Measurements from ENCODE around the gene KAT7.

KAT7 gene

DNA sequence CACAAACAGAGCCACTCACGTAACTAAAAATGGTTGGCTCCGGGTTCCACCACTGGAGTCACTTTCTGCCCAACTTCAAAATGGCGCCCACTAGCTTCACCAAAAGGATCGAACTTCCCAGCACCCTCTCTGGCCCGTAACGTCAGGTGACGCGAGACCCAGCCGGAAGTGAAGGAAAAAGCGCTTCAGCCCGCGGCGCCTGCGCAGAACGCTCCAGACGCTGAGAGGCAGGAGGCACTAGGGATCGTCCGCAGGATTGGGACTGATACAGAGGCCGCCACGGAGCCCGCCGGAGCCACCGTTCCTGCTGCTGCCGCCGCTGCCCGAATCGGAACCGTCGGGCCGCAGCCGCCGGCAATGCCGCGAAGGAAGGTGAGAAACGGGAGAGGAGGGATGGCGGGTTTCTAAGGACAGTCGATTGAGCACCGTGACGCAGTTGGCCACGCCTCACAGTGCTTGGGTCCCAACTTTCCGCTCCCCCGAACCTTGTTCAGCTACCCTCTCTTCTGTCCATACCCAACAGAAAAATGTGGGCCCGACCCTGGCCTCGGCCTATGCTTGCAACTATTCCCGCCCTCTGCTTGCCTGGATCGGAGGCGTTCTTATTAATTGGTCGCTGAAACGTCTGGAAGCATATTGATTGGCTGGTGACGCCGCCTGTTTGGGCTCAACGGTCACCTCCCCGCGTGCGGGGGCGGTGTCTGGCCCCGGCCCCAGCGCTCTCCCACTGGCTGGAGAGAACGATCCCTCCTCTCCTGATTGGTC, at the start of gene KAT7:
TSS of gene KAT7 (plus strand) at position 204 of the 765 bp plus-strand sequence. CDS start at position 358, 154 bp downstream.
- Histone ChIP-seq H3K9me3 (ENCODE audit: control insufficient read depth in 5 of 5, low read length in 5 of 5) (no peaks in the 10 kb centered on the region), H3K27ac (ENCODE audit: low read depth, low read length) (peak within 1 kb of the TSS; percentile 100), H3K27me3 (ENCODE audit: control insufficient read depth in 5 of 5, insufficient read depth in 4 of 5, low read length in 5 of 5) (no peaks in the 10 kb centered on the region), H3K4me1 (ENCODE audit: control insufficient read depth in 5 of 5, insufficient read depth in 5 of 5, low read length in 5 of 5) (peaks cover 0 to 27% (median 26%) of the 10 kb centered on the region in 5 donors), H3K36me3 (ENCODE audit: control insufficient read depth in 5 of 5, insufficient read depth in 5 of 5, low read length in 5 of 5) (peaks cover 5 to 19% (median 15%) of the 10 kb centered on the region in 5 donors), H3K9ac (ENCODE audit: low read length in 5 of 5) (peak within 1 kb of the TSS; percentile 30 to 100 (median 99)), H3K4me3 (ENCODE audit: low read depth in 1 of 5, low read length in 5 of 5) (peak within 1 kb of the TSS; percentile 96 to 100 (median 99))

DNA sequence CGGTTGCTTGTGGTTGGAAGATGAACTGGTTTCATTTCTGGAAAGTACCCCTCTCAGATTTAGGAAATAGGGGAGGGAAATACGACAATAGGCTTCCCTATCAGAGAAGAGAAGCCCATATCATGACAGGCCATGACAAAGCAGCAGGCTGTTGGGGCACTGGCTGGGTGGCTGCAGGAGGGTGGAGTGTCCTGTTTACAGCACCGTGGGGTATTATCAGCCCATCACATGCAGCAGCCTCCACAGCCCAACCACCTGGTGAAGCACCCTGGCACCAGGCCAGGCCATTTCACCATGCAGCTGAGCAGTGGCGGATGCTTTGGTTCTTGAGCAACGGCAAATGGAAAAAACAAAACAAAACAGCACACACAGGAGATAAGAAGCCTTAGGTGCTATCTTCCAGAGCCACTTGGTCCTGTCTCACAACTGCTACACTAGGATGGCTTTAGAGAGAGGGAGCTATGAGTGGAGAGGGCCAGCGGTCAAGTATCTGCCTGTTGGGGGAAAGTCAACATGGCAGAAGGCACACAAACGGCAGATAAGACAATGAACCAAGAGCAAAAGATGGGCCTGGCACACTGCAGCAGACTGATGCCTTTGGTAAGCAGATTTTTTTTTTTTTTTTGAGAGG, 48.7 kb upstream of the KAT7 start:
- Histone ChIP-seq H3K36me3 (ENCODE audit: control insufficient read depth in 5 of 5, insufficient read depth in 5 of 5, low read length in 5 of 5) (no peaks in the 10 kb centered on the region), H3K27me3 (ENCODE audit: control insufficient read depth in 5 of 5, insufficient read depth in 4 of 5, low read length in 5 of 5) (no peaks in the 10 kb centered on the region), H3K9ac (ENCODE audit: low read length in 5 of 5) (no peak overlapping the region), H3K27ac (ENCODE audit: low read depth, low read length) (no peak overlapping the region), H3K4me3 (ENCODE audit: low read depth in 1 of 5, low read length in 5 of 5) (peak overlapping the region in 1 of 5 donors; percentile 38), H3K4me1 (ENCODE audit: control insufficient read depth in 5 of 5, insufficient read depth in 5 of 5, low read length in 5 of 5) (peaks cover 14 to 54% (median 42%) of the 10 kb centered on the region in 5 donors), H3K9me3 (ENCODE audit: control insufficient read depth in 5 of 5, low read length in 5 of 5) (no peaks in the 10 kb centered on the region)

DNA sequence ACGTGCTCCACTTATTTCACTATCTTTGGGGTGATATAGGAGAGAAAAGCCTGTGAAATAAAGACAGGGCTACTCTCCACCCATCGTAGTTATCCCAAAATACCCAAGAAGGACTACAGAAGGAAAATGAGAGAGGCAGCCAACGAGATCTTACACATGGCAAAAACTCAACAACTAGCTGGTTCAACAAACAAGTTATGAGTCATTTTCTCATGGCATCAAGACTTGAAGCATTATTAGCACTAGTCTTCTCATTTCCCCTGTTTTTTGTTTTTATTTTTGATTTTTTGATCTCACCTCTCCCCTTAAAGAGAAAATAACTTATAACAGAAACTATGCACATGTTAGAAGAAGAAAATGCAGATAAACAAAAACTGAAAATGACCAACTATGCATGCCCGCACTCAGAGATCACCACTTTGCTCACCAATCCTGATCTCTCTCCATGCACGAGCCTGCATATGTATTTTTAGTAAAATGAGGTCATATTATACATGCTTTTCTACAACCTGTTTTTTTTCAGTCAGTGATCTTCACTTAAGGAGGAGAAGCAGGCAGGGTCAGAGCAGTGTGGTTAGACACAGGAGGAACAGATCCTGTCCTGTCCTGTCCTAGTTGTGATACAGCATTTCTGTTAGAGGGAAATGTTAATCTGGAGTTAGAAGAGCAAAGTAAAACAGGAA, 47.3 kb upstream of the KAT7 start:
- Histone ChIP-seq H3K4me3 (ENCODE audit: low read depth in 1 of 5, low read length in 5 of 5) (no peak overlapping the region), H3K9ac (ENCODE audit: low read length in 5 of 5) (no peak overlapping the region), H3K4me1 (ENCODE audit: control insufficient read depth in 5 of 5, insufficient read depth in 5 of 5, low read length in 5 of 5) (peaks cover 14 to 59% (median 45%) of the 10 kb centered on the region in 5 donors), H3K9me3 (ENCODE audit: control insufficient read depth in 5 of 5, low read length in 5 of 5) (no peaks in the 10 kb centered on the region), H3K27me3 (ENCODE audit: control insufficient read depth in 5 of 5, insufficient read depth in 4 of 5, low read length in 5 of 5) (no peaks in the 10 kb centered on the region), H3K36me3 (ENCODE audit: control insufficient read depth in 5 of 5, insufficient read depth in 5 of 5, low read length in 5 of 5) (peaks cover 0 to 7% (median 0%) of the 10 kb centered on the region in 5 donors), H3K27ac (ENCODE audit: low read depth, low read length) (no peak overlapping the region)

DNA sequence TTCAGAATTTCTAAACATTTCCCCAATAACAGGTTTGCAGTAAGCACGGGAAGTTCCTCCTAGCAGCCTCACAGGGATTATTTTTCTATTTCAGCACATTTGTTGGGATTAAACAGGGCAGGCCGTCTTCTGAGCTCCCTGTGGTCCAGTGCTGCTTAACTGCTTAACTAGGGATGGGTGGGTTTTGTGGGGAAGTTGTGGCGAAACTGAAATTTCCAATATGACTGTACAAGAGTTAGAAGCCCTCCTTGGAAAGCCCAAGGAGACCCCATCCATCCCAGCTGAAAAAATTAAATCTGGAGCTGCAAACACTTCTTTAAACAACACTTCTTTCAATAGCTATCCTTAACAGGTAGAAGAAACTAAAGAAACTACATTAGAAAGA, 46.8 kb upstream of the KAT7 start:
- no peaks in the 10 kb centered on the region for H3K9me3 ChIP-seq (ENCODE audit: control insufficient read depth in 5 of 5, low read length in 5 of 5)
- H3K9ac ChIP-seq (ENCODE audit: low read length in 5 of 5): peak overlapping the region in 1 of 5 donors; percentile 31
- no peaks in the 10 kb centered on the region for H3K27me3 ChIP-seq (ENCODE audit: control insufficient read depth in 5 of 5, insufficient read depth in 4 of 5, low read length in 5 of 5)
- peaks cover 14 to 59% (median 45%) of the 10 kb centered on the region in 5 donors for H3K4me1 ChIP-seq (ENCODE audit: control insufficient read depth in 5 of 5, insufficient read depth in 5 of 5, low read length in 5 of 5)
- H3K36me3 ChIP-seq (ENCODE audit: control insufficient read depth in 5 of 5, insufficient read depth in 5 of 5, low read length in 5 of 5): peaks cover 0 to 7% (median 0%) of the 10 kb centered on the region in 5 donors
- H3K4me3 ChIP-seq (ENCODE audit: low read depth in 1 of 5, low read length in 5 of 5): no peak overlapping the region
- H3K27ac ChIP-seq (ENCODE audit: low read depth, low read length): peak overlapping the region; percentile 7

DNA sequence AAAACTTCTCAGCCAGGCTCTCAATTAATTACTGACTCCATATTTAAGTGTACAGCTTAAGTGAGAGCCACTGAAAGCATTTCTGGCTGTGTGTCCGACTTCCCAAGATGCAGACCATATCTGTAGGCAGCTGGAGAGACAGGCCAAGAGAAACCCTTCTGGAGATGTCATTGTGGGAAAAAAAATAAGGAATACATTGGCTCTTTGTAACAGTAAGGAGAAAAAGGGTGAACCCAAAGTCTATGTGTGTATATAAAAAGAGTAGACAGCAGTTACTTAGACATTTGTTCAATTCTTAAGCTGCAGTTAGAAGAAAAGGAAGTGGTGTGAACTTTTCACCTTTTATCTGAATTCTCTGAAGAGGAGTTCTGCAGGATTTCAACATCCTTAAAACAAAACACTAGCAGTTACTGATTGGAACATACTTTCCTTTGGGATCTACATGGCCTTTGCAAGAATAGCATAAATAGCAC, 46.3 kb upstream of the KAT7 start:
- H3K9me3 ChIP-seq (ENCODE audit: control insufficient read depth in 5 of 5, low read length in 5 of 5): no peaks in the 10 kb centered on the region
- H3K9ac ChIP-seq (ENCODE audit: low read length in 5 of 5): peak overlapping the region in 2 of 5 donors; percentile 31 to 47
- H3K36me3 ChIP-seq (ENCODE audit: control insufficient read depth in 5 of 5, insufficient read depth in 5 of 5, low read length in 5 of 5): peaks cover 0 to 7% (median 0%) of the 10 kb centered on the region in 5 donors
- H3K27me3 ChIP-seq (ENCODE audit: control insufficient read depth in 5 of 5, insufficient read depth in 4 of 5, low read length in 5 of 5): no peaks in the 10 kb centered on the region
- no peak overlapping the region for H3K4me3 ChIP-seq (ENCODE audit: low read depth in 1 of 5, low read length in 5 of 5)
- H3K27ac ChIP-seq (ENCODE audit: low read depth, low read length): peak overlapping the region; percentile 7
- peaks cover 14 to 59% (median 45%) of the 10 kb centered on the region in 5 donors for H3K4me1 ChIP-seq (ENCODE audit: control insufficient read depth in 5 of 5, insufficient read depth in 5 of 5, low read length in 5 of 5)

DNA sequence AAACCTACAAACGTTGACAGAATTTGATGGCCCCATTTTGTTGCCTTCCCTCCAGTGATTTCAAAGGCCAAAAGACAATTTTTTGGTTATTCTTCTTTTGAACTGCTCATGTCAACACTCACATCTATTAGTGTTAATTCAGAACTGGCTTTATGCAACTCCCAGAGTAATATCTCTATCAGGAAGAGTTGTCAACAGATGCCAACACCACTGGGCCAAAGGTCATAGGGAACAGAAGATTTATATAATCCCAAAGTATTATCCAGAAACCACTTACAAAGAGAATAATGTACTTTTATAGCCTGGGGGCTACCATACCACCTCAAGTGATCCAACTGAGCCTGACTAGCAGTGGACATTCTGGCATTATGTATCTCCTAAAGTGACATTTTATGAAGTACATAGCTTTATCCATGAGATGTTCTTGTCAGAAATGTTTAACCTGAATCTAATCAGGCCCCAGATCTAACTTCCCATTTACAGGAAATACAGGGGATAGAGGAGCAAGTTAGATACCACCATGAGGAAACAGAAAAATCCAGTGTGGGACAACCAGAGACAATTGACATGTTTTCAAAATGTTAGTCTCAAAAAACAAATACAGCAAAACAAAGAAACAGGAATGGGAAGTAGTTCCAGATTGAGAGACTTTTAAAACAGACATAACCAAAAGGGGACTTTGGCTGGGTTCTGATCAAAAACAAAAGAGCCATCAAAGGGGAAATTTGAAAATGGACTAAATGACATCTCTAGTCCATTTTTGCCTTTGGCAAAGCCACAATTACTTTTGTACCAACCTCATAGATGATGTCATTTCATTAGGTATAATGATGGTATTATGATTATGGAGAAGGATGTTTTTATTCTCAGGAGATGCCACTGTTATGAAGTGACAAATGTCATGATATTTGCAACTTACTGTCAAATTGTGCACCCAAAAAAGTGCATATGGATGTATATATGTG, 43.0 kb upstream of the KAT7 start:
- Histone ChIP-seq H3K4me1 (ENCODE audit: control insufficient read depth in 5 of 5, insufficient read depth in 5 of 5, low read length in 5 of 5) (peaks cover 12 to 41% (median 32%) of the 10 kb centered on the region in 5 donors), H3K27me3 (ENCODE audit: control insufficient read depth in 5 of 5, insufficient read depth in 4 of 5, low read length in 5 of 5) (no peaks in the 10 kb centered on the region), H3K9me3 (ENCODE audit: control insufficient read depth in 5 of 5, low read length in 5 of 5) (no peaks in the 10 kb centered on the region), H3K9ac (ENCODE audit: low read length in 5 of 5) (no peak overlapping the region), H3K4me3 (ENCODE audit: low read depth in 1 of 5, low read length in 5 of 5) (no peak overlapping the region), H3K36me3 (ENCODE audit: control insufficient read depth in 5 of 5, insufficient read depth in 5 of 5, low read length in 5 of 5) (peaks cover 0 to 7% (median 0%) of the 10 kb centered on the region in 5 donors), H3K27ac (ENCODE audit: low read depth, low read length) (no peak overlapping the region)

DNA sequence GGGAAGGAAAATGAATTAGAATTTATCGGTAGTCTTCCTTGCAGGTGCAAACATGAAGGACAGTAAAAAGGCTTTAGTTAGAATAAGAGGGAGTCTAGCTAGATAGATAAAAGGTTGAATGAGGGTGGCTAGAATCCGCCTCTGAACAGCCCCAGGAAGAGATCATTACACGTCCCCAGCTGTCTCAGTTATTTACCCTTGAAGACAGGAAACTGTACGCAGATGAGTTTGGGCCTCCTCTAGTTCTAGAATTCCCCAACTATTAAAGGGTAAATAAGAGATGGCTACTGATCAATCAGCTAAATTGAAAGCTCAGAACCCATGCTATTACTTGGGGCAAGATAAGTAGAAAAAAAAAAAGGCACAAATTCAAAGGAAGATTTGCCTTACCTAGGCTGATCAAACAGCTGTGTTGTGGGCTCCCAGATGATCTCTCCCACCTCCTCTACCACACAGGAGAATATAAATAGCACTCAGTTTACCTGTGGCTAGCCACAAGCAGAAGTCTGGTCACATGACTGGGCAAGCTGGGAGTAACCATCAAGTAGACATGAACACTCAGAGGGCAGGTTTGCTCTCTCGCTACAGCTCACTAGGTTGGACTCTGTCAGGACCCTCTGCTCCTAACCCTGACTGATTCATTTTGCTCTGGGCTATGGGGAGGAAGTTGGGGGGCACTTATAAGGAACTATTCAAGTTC, 41.5 kb upstream of the KAT7 start:
- Histone ChIP-seq H3K4me1 (ENCODE audit: control insufficient read depth in 5 of 5, insufficient read depth in 5 of 5, low read length in 5 of 5) (peaks cover 4 to 26% (median 18%) of the 10 kb centered on the region in 5 donors), H3K36me3 (ENCODE audit: control insufficient read depth in 5 of 5, insufficient read depth in 5 of 5, low read length in 5 of 5) (peaks cover 0 to 7% (median 0%) of the 10 kb centered on the region in 5 donors), H3K9ac (ENCODE audit: low read length in 5 of 5) (no peak overlapping the region), H3K27me3 (ENCODE audit: control insufficient read depth in 5 of 5, insufficient read depth in 4 of 5, low read length in 5 of 5) (no peaks in the 10 kb centered on the region), H3K4me3 (ENCODE audit: low read depth in 1 of 5, low read length in 5 of 5) (no peak overlapping the region), H3K27ac (ENCODE audit: low read depth, low read length) (no peak overlapping the region), H3K9me3 (ENCODE audit: control insufficient read depth in 5 of 5, low read length in 5 of 5) (no peaks in the 10 kb centered on the region)

DNA sequence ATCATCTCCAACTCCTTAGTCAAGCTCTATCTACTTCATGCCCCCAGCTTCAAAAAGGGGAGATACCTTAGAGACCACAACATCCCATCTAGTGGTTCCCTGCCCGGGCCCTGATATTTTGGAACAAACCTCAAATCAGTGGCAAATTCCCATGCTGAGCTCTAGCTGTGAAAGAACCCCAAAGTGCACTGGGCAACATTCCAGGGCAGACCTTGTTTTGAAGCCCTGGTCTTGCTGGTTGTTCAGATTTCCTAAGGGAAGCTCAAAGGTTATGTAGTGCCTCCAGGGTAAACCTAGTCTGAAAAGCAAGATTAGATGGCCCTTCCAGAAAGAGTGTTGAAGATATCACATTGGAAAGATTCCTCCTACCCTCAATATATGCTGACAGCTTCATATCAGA, 40.8 kb upstream of the KAT7 start:
- no peak overlapping the region for H3K9ac ChIP-seq (ENCODE audit: low read length in 5 of 5)
- no peak overlapping the region for H3K4me3 ChIP-seq (ENCODE audit: low read depth in 1 of 5, low read length in 5 of 5)
- no peaks in the 10 kb centered on the region for H3K27me3 ChIP-seq (ENCODE audit: control insufficient read depth in 5 of 5, insufficient read depth in 4 of 5, low read length in 5 of 5)
- no peak overlapping the region for H3K27ac ChIP-seq (ENCODE audit: low read depth, low read length)
- no peaks in the 10 kb centered on the region for H3K9me3 ChIP-seq (ENCODE audit: control insufficient read depth in 5 of 5, low read length in 5 of 5)
- H3K4me1 ChIP-seq (ENCODE audit: control insufficient read depth in 5 of 5, insufficient read depth in 5 of 5, low read length in 5 of 5): peaks cover 0 to 19% (median 11%) of the 10 kb centered on the region in 5 donors
- H3K36me3 ChIP-seq (ENCODE audit: control insufficient read depth in 5 of 5, insufficient read depth in 5 of 5, low read length in 5 of 5): peaks cover 0 to 7% (median 0%) of the 10 kb centered on the region in 5 donors

DNA sequence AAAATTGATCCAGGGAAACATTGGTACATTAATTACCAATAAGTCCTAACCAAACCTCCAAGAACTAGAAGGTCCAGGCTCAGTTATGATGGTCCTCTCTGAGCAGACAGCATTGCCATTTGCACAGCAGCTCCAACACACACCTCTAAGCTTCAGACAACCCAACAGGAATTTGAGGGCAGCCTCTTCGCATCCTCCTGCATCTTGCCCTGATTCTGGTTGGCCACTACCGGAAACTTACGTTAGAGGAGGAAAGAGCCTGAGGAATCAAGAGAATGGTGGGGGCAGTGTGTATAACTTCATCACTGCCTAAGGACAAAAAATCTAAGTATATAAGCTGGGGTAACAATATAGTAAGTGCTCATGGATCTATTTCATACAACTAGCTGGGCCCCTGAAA, 40.3 kb upstream of the KAT7 start:
- Histone ChIP-seq H3K27ac (ENCODE audit: low read depth, low read length) (no peak overlapping the region), H3K36me3 (ENCODE audit: control insufficient read depth in 5 of 5, insufficient read depth in 5 of 5, low read length in 5 of 5) (peaks cover 0 to 7% (median 0%) of the 10 kb centered on the region in 5 donors), H3K9ac (ENCODE audit: low read length in 5 of 5) (no peak overlapping the region), H3K4me3 (ENCODE audit: low read depth in 1 of 5, low read length in 5 of 5) (no peak overlapping the region), H3K9me3 (ENCODE audit: control insufficient read depth in 5 of 5, low read length in 5 of 5) (no peaks in the 10 kb centered on the region), H3K4me1 (ENCODE audit: control insufficient read depth in 5 of 5, insufficient read depth in 5 of 5, low read length in 5 of 5) (peaks cover 0 to 13% (median 5%) of the 10 kb centered on the region in 5 donors), H3K27me3 (ENCODE audit: control insufficient read depth in 5 of 5, insufficient read depth in 4 of 5, low read length in 5 of 5) (no peaks in the 10 kb centered on the region)
